ENCODE measurements around the gene CDH4.

CDH4 gene

DNA sequence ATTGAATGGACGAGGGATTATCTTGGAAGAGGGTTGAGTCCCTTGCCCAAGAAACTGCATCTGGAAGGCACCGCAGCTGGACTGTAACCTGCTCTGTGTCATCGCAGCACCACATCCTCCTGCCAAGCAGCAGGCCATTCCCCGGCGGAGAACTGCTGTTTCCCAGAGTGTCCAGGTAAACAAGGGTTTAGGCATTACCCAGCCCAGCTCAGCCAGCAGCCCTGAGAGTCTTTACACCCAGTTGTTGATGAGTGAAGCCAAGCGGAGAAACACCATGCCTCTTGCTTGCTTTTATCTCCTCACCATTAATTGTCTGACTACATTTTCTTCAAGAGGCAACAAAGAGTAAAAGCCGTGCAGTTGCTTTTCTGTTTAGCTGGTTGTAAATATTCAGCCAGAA, 104.1 kb downstream of the CDH4 start:
- no peak for DNase-seq (ENCODE audit: low spot score)

- no peak for DNase-seq (ENCODE audit: low spot score)
Measured at GRCh38 chr20:61357119-61357518, 105.1 kb downstream of the CDH4 start.

- DNase-seq (ENCODE audit: low spot score): no peak
Measured at GRCh38 chr20:61359254-61359653, 107.2 kb downstream of the CDH4 start.

GRCh38 chr20:61360296-61360695, 108.2 kb downstream of the CDH4 start:
- no peak for DNase-seq (ENCODE audit: low spot score)

GRCh38 chr20:61360940-61361339, 108.9 kb downstream of the CDH4 start:
- no peak for DNase-seq (ENCODE audit: low spot score)

DNA sequence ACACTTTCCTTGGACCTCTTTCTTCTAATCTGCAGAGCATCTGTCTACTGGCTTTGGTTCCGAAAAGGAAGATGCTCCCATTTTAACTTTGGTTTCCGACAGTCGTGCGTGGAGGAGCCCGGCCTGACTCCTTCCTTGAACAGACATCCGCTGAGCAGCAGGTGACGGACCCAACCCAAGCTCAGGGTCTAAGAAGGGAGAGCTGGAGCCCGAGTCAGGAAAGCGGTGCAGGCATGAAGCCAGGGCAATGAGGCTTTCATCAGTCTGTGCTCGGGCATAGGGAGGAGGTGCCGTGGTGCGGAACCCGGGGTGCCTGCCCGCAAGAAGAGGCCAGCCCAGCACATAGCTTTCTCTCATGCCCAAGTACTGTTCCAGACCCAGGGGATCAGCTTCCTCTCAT, 109.4 kb downstream of the CDH4 start:
- no peak for DNase-seq (ENCODE audit: low spot score)

DNA sequence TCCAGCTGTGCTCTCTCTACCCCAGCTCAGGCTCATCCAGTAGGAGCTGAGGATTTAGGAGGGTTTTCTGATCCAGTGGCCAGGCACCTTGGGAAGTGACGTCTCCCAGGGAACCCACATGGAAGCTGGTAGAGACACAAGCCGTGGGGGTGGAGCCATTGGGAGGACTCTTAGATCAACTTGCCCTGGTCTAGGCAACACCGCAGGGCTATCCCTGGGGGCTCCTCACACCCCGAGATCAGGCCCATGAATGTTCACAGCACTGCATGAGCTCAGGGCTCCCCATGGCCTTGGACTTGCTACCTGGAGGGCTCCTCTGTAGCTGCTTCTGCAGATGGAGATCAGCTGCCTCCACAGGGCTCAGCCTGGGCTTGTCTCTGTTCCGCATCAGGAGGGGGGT, 112.1 kb downstream of the CDH4 start:
- DNase-seq (ENCODE audit: low spot score): no peak

DNA sequence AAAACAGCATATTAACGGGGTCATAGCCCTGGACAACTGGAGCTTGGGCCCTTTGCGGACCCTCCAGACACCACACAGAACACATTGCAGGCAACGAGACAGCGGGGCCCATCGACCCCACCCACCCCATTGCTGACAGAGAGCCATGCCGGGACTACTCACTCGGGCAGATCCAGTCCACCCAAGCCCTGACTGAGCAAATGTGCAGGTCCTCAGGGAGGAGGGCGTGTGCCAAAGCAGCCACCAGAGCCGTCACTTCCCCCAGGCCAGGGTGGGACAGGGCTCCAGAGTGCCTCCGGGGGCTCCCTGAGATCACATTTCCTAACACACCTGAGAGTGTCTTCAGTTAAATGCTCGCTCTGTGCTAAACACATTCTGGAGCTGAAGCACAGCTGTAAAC, 114.9 kb downstream of the CDH4 start:
- no peak for DNase-seq (ENCODE audit: low spot score)

- DNase-seq (ENCODE audit: low spot score): no peak
Measured at GRCh38 chr20:61369731-61370520, 117.9 kb downstream of the CDH4 start.

DNA sequence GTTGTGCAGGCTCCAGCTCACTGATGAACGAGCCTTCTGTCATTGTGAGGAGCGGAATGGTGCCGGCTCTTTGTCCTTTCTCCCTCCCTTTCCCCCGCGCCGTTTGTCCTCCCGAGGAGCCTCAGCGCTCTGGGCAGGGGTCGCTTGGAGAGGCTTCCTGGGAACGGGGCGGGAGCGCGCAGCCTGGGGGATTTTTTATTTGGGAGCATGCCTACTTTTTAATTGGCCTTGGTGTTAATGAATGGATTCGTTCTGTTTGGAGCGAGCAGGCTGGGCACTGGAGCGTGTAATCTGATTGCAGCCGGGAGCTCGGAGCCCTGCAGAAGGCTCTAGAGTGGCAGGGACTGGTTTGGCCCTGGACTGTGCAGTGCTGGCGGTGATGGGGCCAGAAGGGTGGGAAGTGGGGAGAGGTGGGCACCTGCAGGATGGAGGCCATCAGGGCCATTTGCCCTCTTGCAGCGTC, 118.8 kb downstream of the CDH4 start:
- no peak for DNase-seq (ENCODE audit: low spot score)

DNA sequence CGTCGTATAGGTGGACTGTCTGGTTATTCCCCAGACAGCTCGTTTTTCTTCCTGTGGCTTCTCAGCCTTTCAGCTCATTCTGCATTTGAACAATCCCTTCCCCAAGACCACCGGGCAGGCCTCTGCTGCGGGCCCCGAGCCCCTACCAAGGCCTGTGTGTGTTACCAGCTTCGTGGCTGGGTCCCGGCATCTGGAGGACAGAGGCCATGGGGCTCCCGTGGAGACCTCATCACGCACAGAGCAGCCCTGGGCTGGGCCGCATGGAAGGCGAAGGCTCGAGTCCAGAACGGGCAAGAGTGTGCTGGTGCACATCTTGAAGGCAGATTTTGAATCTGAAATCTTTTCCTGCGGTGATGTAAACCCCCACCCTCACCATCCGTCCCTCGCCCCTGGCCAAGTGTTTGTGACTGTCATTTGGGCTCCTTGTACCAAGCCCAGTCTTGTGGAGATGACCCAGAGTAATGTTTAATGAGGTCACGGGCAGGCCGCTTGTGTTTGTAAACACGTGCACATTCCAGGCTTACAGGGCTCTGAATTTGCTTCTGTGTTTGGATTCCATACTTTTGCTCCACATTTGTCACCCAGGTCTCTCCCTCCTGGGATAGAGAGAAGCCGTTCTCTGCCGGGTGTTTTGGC, 119.6 kb downstream of the CDH4 start:
- DNase-seq (ENCODE audit: low spot score): no peak

DNA sequence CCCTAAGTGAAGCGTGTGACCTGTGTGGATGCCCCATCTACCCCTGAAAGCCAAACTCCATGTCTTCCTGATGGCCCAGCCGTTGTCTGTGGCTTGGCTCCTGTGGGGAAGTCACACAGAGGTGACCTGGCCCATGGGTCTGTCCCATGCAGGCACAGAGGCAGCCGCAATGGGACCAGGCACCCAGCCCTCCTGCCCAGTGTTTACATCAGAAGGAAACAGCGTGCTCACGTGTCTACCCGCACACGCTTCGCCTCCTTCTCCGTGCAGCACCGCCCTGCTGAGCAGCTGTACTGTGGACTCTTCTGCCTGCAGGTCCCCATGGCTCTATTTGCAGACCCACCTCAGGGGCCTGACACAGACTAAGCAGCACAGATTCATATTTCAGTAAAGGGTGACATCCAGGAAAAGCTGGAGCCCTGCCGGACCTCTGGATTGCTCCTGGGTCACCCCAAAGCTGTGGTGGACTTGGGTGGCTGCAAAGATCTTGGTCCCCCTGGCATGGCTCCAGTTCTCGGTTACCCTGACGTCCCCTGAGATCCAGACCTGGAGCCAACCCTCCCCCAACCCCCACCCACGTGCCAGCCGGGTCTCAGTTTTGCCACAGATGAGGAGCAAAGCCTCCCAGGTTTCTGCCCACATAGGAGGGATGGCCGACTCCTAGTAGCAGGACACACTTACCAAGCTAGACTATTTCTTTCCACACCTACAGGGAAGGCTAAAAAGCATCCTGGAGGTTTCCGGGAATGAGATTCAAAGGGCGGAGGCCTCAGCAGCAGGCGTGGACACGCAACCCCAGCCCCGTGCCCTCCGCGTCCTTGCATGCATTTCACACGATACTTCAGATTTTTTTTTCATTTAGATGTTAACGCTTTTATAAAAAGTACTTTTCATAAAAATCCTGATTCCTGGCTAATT, 120.3 kb downstream of the CDH4 start:
- no peak for DNase-seq (ENCODE audit: low spot score)

- no peak for DNase-seq (ENCODE audit: low spot score)
Measured at GRCh38 chr20:61373055-61373399, 121.0 kb downstream of the CDH4 start.

- DNase-seq (ENCODE audit: low spot score): no peak
Measured at GRCh38 chr20:61373956-61374545, 122.0 kb downstream of the CDH4 start.

GRCh38 chr20:61376541-61377240, 124.6 kb downstream of the CDH4 start:
- DNase-seq (ENCODE audit: low spot score): no peak

- no peak for DNase-seq (ENCODE audit: low spot score)
Measured at GRCh38 chr20:61378694-61379355, 126.8 kb downstream of the CDH4 start.

GRCh38 chr20:61379898-61380544, 128.0 kb downstream of the CDH4 start:
- no peak for DNase-seq (ENCODE audit: low spot score)

DNA sequence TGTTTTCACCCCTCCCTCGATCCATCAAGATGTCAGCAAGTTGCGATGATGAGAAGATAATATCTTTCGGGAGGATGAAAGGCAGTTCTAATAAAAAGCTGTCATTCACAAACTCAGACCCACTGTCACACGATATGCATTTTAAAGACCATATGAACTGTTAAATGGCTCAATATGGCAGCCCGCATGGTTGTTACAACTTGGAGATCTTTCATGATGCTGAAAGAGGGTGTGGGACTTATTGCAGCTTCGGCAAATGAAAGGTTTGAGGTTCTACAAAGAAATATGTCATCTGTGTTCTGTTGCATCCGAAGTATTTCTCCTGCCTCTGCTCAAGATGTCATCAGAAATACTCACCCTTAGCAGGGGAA, 128.5 kb downstream of the CDH4 start:
- DNase-seq (ENCODE audit: low spot score): no peak

GRCh38 chr20:61382194-61382593, 130.1 kb downstream of the CDH4 start:
- no peak for DNase-seq (ENCODE audit: low spot score)

DNA sequence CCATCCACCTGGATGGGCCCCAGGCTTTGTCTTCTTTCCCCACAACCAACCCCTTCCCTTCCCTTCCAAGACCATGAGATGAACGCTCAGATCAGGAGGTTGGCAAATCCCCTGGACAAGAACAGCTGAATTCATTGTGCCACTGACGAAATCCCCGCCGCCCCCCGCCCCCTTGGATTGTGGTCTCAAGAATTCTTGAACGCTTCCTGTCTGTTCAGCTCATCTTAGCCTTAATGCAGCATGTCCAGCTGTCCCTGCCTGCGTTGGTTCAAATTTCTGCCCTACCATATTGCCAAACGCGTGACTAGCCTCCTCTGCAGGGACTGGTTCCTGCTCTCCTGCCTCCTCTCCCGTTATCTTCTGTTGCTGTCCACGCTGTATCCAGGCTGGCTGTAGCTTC, 133.2 kb downstream of the CDH4 start:
- DNase-seq (ENCODE audit: low spot score): no peak

DNA sequence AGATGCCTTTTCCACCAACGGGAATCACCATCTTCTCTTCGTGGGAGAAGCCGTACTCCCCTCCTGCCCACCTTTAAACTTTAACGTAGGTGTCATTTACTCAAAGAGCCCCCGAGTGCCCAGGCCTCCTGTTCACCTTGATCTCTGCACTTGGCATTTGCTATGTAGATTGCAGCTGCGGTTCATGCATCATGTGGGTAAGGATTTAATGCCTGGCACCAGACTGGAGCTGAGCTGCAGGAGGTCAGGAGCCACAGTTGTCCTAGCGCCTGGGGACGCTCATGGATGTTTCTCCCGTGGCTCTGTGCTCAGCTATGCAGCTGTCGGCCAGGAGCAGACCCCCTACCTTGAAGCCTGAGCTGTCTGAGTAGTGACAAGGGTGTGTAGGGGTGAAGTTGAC, 133.7 kb downstream of the CDH4 start:
- DNase-seq (ENCODE audit: low spot score): no peak
